DND-41 (cell line): Measurements from ENCODE around the gene RAI14.

ENCODE experiments used
- CTCF ChIP-seq: IDR thresholded peaks from 2 replicates; pipeline ENCODE4 v1.5.1; 2012; ENCODE audit warnings: borderline replicate concordance, low read length, moderate library complexity, mild to moderate bottlenecking; ENCODE audit not compliant: poor library complexity, severe bottlenecking; ENCODE audit errors: extremely low read depth
- EZH2 ChIP-seq: IDR thresholded peaks from 3 replicates; pipeline ENCODE4 v1.6.1; 2012; ENCODE audit warnings: borderline replicate concordance, low read depth, mild to moderate bottlenecking, moderate library complexity, low read length, inconsistent platforms; ENCODE audit not compliant: severe bottlenecking

DNA sequence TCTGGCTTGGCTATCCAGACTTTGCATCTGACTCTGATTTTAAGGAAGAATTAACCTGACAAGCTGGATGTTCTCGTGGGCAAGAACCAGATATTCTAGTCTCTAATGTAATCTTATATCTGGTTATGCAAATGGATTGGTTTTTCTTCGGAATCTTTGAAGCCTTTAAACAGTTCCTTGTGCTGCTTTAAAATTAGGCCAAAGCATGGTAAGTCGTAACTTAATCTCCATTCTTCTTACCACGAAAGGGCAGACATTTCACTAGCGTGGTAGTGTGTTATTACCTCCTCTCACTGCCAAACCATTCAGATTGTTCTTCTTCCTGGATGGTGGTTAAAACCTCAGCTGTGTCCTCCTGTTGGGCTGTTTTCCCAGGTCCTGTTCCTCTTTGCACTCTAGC lies 148.8 kb downstream of the RAI14 start:
- TF ChIP-seq CTCF (no peak), EZH2 (no peak)
